H1 (cell line): ENCODE data around the gene HS3ST5. TPM values are rescaled to one million over a fixed set of nuclear protein-coding genes. Genes with fewer than 3 reads are reported as not detected.

Experiments
- CEBPB ChIP-seq: IDR thresholded peaks from 2 replicates; pipeline ENCODE4 v1.6.1; 2012; ENCODE audit warnings: low read depth, low read length
- CHD7 ChIP-seq: fragments of 300-600 bp; sonication (generic); IDR thresholded peaks from 2 replicates; pipeline ENCODE4 v1.7.1; 2012; ENCODE audit warnings: low read length, moderate library complexity, mild to moderate bottlenecking, inconsistent platforms; ENCODE audit not compliant: insufficient replicate concordance
- GTF2F1 ChIP-seq: IDR thresholded peaks from 2 replicates; pipeline ENCODE4 v1.6.1; 2012; ENCODE audit warnings: low read depth, low read length, improper control_type of control experiment, borderline replicate concordance
- RNF2 ChIP-seq: fragments of 200-900, 300-1000 bp; sonication (generic); IDR thresholded peaks from 2 replicates; pipeline ENCODE4 v1.7.1; 2016; ENCODE audit warnings: borderline replicate concordance, low read depth, mild to moderate bottlenecking, antibody characterized with exemption, low read length; ENCODE audit not compliant: poor library complexity, severe bottlenecking; ENCODE audit errors: missing control alignments
- SP1 ChIP-seq: IDR thresholded peaks from 2 replicates; pipeline ENCODE4 v1.6.1; 2011; ENCODE audit warnings: low read depth, low read length
- SUZ12 ChIP-seq: fragments of 200-600 bp; sonication (generic); IDR thresholded peaks from 2 replicates; pipeline ENCODE4 v1.6.1; 2012; ENCODE audit warnings: mild to moderate bottlenecking, inconsistent platforms, low read length, moderate library complexity, mixed read lengths
- polyA plus RNA-seq, 7 experiments: library from polyadenylated mRNA; depleted of rRNA in 3 of 7; stranded (reverse) in 5 of 7; unstranded in 2 of 7; fragments of >200 nt in 5 of 7; fragments of 200-250 nt in 2 of 7; gene quantifications; 1 replicate in 5 of 7; 2 replicates in 1 of 7; 4 replicates in 1 of 7; pipeline versions ENCODE4 v1.2.1 to v1.2.3, GENCODE V29; 2011 to 2013; ENCODE audit warnings: missing spikeins in 2 of 7, mixed read lengths in 2 of 7
- total RNA-seq: library from RNA; stranded (reverse); fragmentation: NEBNext Ultra II Directional; extraction: Animal tissue kit (Norgen Biotek cat#: 25700); gene quantifications from 2 replicates; pipeline ENCODE4 v1.2.1, GENCODE V29; 2021

Gene HS3ST5
- total and polyA plus RNA-seq, 2 of the 8 experiments (the other 6 are each of a cell fraction or from before 2014, with no cell fraction given): 1.2 to 9.9 TPM

- peak; percentile 85 for TF ChIP-seq CHD7
- 0 out of 2 replicates have a peak, but pooled peaks have one; percentile 16 for TF ChIP-seq SP1
- no peak for TF ChIP-seq GTF2F1
- no peak for TF ChIP-seq RNF2
- peak; percentile 39; the same call in 1 of the 2 replicates for TF ChIP-seq CEBPB
- TF ChIP-seq SUZ12: no peak
Observed at GRCh38 chr6:114202389-114202788, 140.4 kb downstream of the HS3ST5 start (continued).
